OCI-LY7 (cell line): ENCODE data around the gene RSPH6A. TPM values are rescaled to one million over a fixed set of nuclear protein-coding genes. Genes with fewer than 3 reads are reported as not detected.

Source experiments
- BruUV-seq: library from RNA; stranded (reverse); fragments of 400-500 nt; replicated peaks from 2 replicates; lab custom pipeline; 2021; lab: Mats Ljungman, UMichigan
- CTCF ChIA-PET: fragments of 300-600 bp; sonication (Branson Sonifier 250); formaldehyde crosslinking; loops from one replicate; lab custom pipeline; 2022; ENCODE audit warnings: antibody characterized with exemption; ENCODE audit not compliant: unreplicated experiment; lab: Charles Lee
- POLR2A ChIA-PET: fragments of 300-600 bp; sonication (Branson Sonifier 250); formaldehyde crosslinking; loops from one replicate; lab custom pipeline; 2022; ENCODE audit warnings: antibody characterized with exemption; lab: Charles Lee
- DNase-seq: peaks from one replicate; pipeline ENCODE4 v3.0.0-alpha.2; 2015; ENCODE audit warnings: low spot score
- H2AFZ ChIP-seq: fragments of 200-600 bp; sonication (generic), shearing (Covaris generic); 2 replicates; pipeline ENCODE4 v1.6.1; 2014; ENCODE audit warnings: mild to moderate bottlenecking, antibody characterized with exemption, low read length, moderate library complexity
- H3K27ac ChIP-seq: fragments of 200-600 bp; sonication (generic); 2 replicates; pipeline ENCODE4 v1.5.1; 2014; ENCODE audit warnings: mixed run types, low read depth, mild to moderate bottlenecking, moderate library complexity, low read length, inconsistent platforms; ENCODE audit not compliant: poor library complexity, severe bottlenecking
- H3K36me3 ChIP-seq: fragments of 200-600 bp; sonication (generic); 2 replicates; pipeline ENCODE4 v1.6.1; 2014; ENCODE audit warnings: mild to moderate bottlenecking, antibody characterized with exemption, low read length, moderate library complexity, mixed read lengths; ENCODE audit not compliant: insufficient read depth
- H3K4me1 ChIP-seq: fragments of 200-600 bp; sonication (generic); 2 replicates; pipeline ENCODE4 v1.5.1; 2014; ENCODE audit warnings: mild to moderate bottlenecking, low read length; ENCODE audit not compliant: insufficient read depth, poor library complexity, severe bottlenecking
- H3K4me2 ChIP-seq: fragments of 200-600 bp; sonication (generic); 2 replicates; pipeline ENCODE4 v1.6.1; 2014; ENCODE audit warnings: mild to moderate bottlenecking, low read length
- H3K4me3 ChIP-seq: fragments of 200-600 bp; sonication (generic); 2 replicates; pipeline ENCODE4 v1.5.1; 2014; ENCODE audit warnings: mild to moderate bottlenecking, low read depth, low read length; ENCODE audit not compliant: poor library complexity, severe bottlenecking
- H3K79me2 ChIP-seq: fragments of 200-600 bp; sonication (generic); 2 replicates; pipeline ENCODE4 v1.6.1; 2016; ENCODE audit warnings: low read depth, mild to moderate bottlenecking, low read length, moderate library complexity, mixed read lengths; ENCODE audit not compliant: insufficient read depth
- H3K9me2 ChIP-seq: fragments of 200-600 bp; sonication (generic); 2 replicates; pipeline ENCODE4 v1.6.1; 2016; ENCODE audit warnings: mild to moderate bottlenecking, low read length, mixed read lengths; ENCODE audit not compliant: insufficient read depth
- H3K9me3 ChIP-seq: fragments of 200-600 bp; sonication (generic); 2 replicates; pipeline ENCODE4 v1.6.1; 2014; ENCODE audit warnings: mild to moderate bottlenecking, mixed run types, low read length, mixed read lengths
- H4K20me1 ChIP-seq: fragments of 200-600 bp; sonication (generic); 2 replicates; pipeline ENCODE4 v1.6.1; 2014; ENCODE audit warnings: mild to moderate bottlenecking, antibody characterized with exemption, low read length, moderate library complexity, mixed read lengths; ENCODE audit not compliant: insufficient read depth
- CTCF ChIP-seq: fragments of 200-600 bp; sonication (generic); conservative IDR thresholded peaks from 2 replicates; pipeline ENCODE4 v1.5.1; 2014; ENCODE audit warnings: mild to moderate bottlenecking, antibody characterized with exemption, low read length, moderate library complexity, mixed read lengths
- EZH2phosphoT487 ChIP-seq: fragments of 200-600 bp; sonication (generic); IDR thresholded peaks from 2 replicates; pipeline ENCODE4 v1.6.1; 2018; ENCODE audit warnings: low read depth, borderline replicate concordance, mild to moderate bottlenecking, mixed run types, antibody characterized with exemption, low read length, moderate library complexity, mixed read lengths
- intact Hi-C: fragments of 100-400 bp; cut with micrococcal nuclease; formaldehyde crosslinking; loops from one replicate; pipeline ENCODE4 v1.10.0; 2022; ENCODE audit not compliant: unreplicated experiment
- total RNA-seq, 2 experiments: library from RNA; depleted of rRNA in 1 of 2; stranded (reverse); fragments of >200 nt in 1 of 2; shearing (Covaris generic) in 1 of 2; gene quantifications; 2 replicates each; pipeline ENCODE4 v1.2.3, GENCODE V29; 2014 to 2022

The RSPH6A gene
- total RNA-seq, 2 experiments from 2014 or later, result 0.16 to 0.72 TPM

- H3K9me3 ChIP-seq, result no peaks in the 10 kb centered on the region
- no peak for DNase-seq
- TSS peak; percentile 77 for BruUV-seq
- CTCF ChIA-PET, result no interaction called here
- no peak overlapping the region for H3K4me3 ChIP-seq
- H3K27ac ChIP-seq, result no peak overlapping the region
- H3K9me2 ChIP-seq, result no peaks in the 10 kb centered on the region
- H3K36me3 ChIP-seq, result peaks cover 35% of the 10 kb centered on the region
- H3K4me2 ChIP-seq, result no peak overlapping the region
- H3K4me1 ChIP-seq, result peaks cover 5% of the 10 kb centered on the region
- TF ChIP-seq EZH2phosphoT487 (no peak), CTCF (no peak)
- POLR2A ChIA-PET, result no interaction called here
- H4K20me1 ChIP-seq, result no peaks in the 10 kb centered on the region
- intact Hi-C loops, result no loop called here
- H2AFZ ChIP-seq, result no peak overlapping the region
- no peaks in the 10 kb centered on the region for H3K79me2 ChIP-seq
Measured at GRCh38 chr19:45815481-45816216, 541 bp upstream of the RSPH6A start.

GRCh38 chr19:45814166-45814780, 835 bp downstream of the RSPH6A start:
- intact Hi-C loops, result no loop called here
- H3K9me3 ChIP-seq, result no peaks in the 10 kb centered on the region
- CTCF ChIA-PET, result no interaction called here
- no peak overlapping the region for H3K4me3 ChIP-seq
- no peak overlapping the region for H3K27ac ChIP-seq
- peaks cover 21% of the 10 kb centered on the region for H3K36me3 ChIP-seq
- H3K4me1 ChIP-seq, result peaks cover 17% of the 10 kb centered on the region
- no peak overlapping the region for H3K4me2 ChIP-seq
- H4K20me1 ChIP-seq, result no peaks in the 10 kb centered on the region
- no peak for TF ChIP-seq EZH2phosphoT487
- no peak for TF ChIP-seq CTCF
- no TSS peak for BruUV-seq
- H3K9me2 ChIP-seq, result no peaks in the 10 kb centered on the region
- H3K79me2 ChIP-seq, result no peaks in the 10 kb centered on the region
- POLR2A ChIA-PET, result interaction anchor here (0.6 kb wide), 1 partner anchor 11 kb away, joined by 4 read pairs; no protein-coding TSS in a partner anchor
- DNase-seq, result no peak
- H2AFZ ChIP-seq, result no peak overlapping the region

GRCh38 chr19:45812297-45812696, 2.8 kb downstream of the RSPH6A start:
- Histone ChIP-seq H3K4me2 (no peak overlapping the region), H3K27ac (no peak overlapping the region), H3K36me3 (peaks cover 20% of the 10 kb centered on the region), H3K4me1 (peaks cover 14% of the 10 kb centered on the region), H3K79me2 (no peaks in the 10 kb centered on the region), H2AFZ (no peak overlapping the region), H3K9me3 (no peaks in the 10 kb centered on the region), H3K4me3 (no peak overlapping the region), H3K9me2 (no peaks in the 10 kb centered on the region), H4K20me1 (no peaks in the 10 kb centered on the region)
- DNase-seq, result no peak
- intact Hi-C loops, result no loop called here
- ChIA-PET POLR2A (no interaction called here), CTCF (interaction anchor here (0.6 kb wide), 1 partner anchor 62 kb away, joined by 3 read pairs; no protein-coding TSS in a partner anchor)
- TF ChIP-seq CTCF (no peak), EZH2phosphoT487 (no peak)
- no TSS peak for BruUV-seq
